ENCODE measurements around the gene MRPL38. TPM values are rescaled to one million over a fixed set of nuclear protein-coding genes. Genes with fewer than 3 reads are reported as not detected.
A peak's percentile ranks its signal among the peaks of the same experiment; 100 is the strongest.

MRPL38 gene
- total and polyA plus RNA-seq, 2 of the 8 experiments (the other 6 are each of a cell fraction or from before 2014, with no cell fraction given) = 78.4 to 125 TPM

DNA sequence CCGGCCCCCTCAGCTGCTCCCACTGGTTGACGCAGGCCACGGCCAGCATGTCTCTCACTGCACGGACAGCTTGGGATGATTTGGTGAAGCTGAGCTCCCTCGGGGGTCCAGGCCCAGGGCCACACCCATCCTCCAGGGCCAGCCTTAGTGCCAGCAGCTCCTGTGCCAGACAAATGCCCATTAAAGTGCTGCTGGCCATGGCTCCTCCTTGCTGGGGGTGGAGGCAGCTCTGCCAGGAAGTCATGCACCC, 28.8 kb downstream of the MRPL38 start:
- Histone ChIP-seq H3K27me3 (replicated peaks in 1 of 4; ENCODE audit: control insufficient read depth in 3 of 4, extremely low read depth in 1 of 4, insufficient read depth in 3 of 4, low read length in 3 of 4) (peaks cover 10 to 31% (median 24%) of the 10 kb centered on the region in 4 experiments), H3K56ac (replicated peaks; ENCODE audit: insufficient read length, low read depth, low read length) (no peak overlapping the region), H3K23me2 (ENCODE audit: low read depth, low read length) (peaks cover 15% of the 10 kb centered on the region; the same call in 1 of the 2 replicates), H2BK20ac (ENCODE audit: low read length) (no peak overlapping the region), H3K4ac (replicated peaks; ENCODE audit: insufficient read length, low read depth, low read length) (peak overlapping the region; percentile 8), H2AK5ac (ENCODE audit: low read depth, low read length) (no peak overlapping the region), H2BK15ac (ENCODE audit: low read length) (peak overlapping the region; percentile 88; the same call in 1 of the 2 replicates), H3K79me1 (ENCODE audit: low read depth, low read length) (no peaks in the 10 kb centered on the region), H3K36me3 (ENCODE audit: control insufficient read depth in 2 of 4, insufficient read depth in 4 of 4, low read length in 3 of 4) (no peaks in the 10 kb centered on the region), H3K27ac (ENCODE audit: low read depth, low read length) (no peak overlapping the region), H3K14ac (ENCODE audit: insufficient read length) (no peak overlapping the region), H4K8ac (ENCODE audit: extremely low read depth, insufficient read depth, low read length) (no peak overlapping the region), H3K79me2 (ENCODE audit: control insufficient read depth in 1 of 2, insufficient read depth in 2 of 2, low read length in 2 of 2) (no peaks in the 10 kb centered on the region), H2BK5ac (ENCODE audit: low read depth, low read length) (0 out of 2 replicates have a peak overlapping the region, but pooled peaks have one; percentile 24), H2BK12ac (ENCODE audit: low read depth, low read length) (peak overlapping the region; percentile 87; the same call in 1 of the 2 replicates), H3K23ac (ENCODE audit: insufficient read length) (no peak overlapping the region), H3K9ac (replicated peaks in 1 of 4; ENCODE audit: extremely low read depth in 1 of 4, low read depth in 3 of 4, low read length in 3 of 4) (no peak overlapping the region), H3K9me3 (ENCODE audit: insufficient read depth in 2 of 2, low read depth in 1 of 2, low read length in 1 of 2) (no peaks in the 10 kb centered on the region), H4K20me1 (replicated peaks in 1 of 2; ENCODE audit: control insufficient read depth in 1 of 2, insufficient read depth in 2 of 2, low read length in 2 of 2) (peaks cover 0 to 3% of the 10 kb centered on the region in 2 experiments), H3K4me1 (replicated peaks in 1 of 4; ENCODE audit: control insufficient read depth in 3 of 4, insufficient read depth in 4 of 4, low read length in 3 of 4) (peaks cover 0 to 25% (median 13%) of the 10 kb centered on the region in 4 experiments; a peak in 6 of 7 replicates), H3K4me2 (ENCODE audit: insufficient read depth in 1 of 2, low read depth in 2 of 2, low read length in 2 of 2) (peak overlapping the region in 1 of 2 experiments; percentile 94; a peak in 2 of 4 replicates), H4K5ac (ENCODE audit: insufficient read length, low read depth, low read length) (no peak overlapping the region), H3K18ac (ENCODE audit: extremely low read depth, low read length) (no peak overlapping the region; the same call in 1 of the 2 replicates), H3K4me3 (ENCODE audit: extremely low read depth in 1 of 4, insufficient read depth in 2 of 4, low read depth in 3 of 4, low read length in 4 of 4) (no peak overlapping the region), H4K91ac (replicated peaks; ENCODE audit: insufficient read length, low read length) (no peak overlapping the region), H2BK120ac (replicated peaks; ENCODE audit: low read depth, low read length) (no peak overlapping the region), H2AFZ (ENCODE audit: low read length) (no peak overlapping the region)
- FAIRE-seq = no peak
- POLR2A ChIA-PET (ENCODE audit: partially characterized antibody) = interaction anchor here (1.1 to 12.1 kb wide), 7 partner anchors 12 to 96 kb away, joined by 3 to 143 read pairs (median 4); partner anchors contain the start of genes TRIM65, UNK and WBP2
- DNase-seq (ENCODE audit: low read depth in 1 of 2, low spot score in 2 of 2) = no peak
- WGBS, 2 experiments (ENCODE audit: extremely low coverage in 1 of 2, insufficient coverage in 1 of 2, insufficient read length in 1 of 2, insufficient replicate concordance in 2 of 2, low coverage in 1 of 2, low lambda C conversion rate in 2 of 2, missing lambda C conversion rate in 1 of 2) = 98% methylated on average over 5 of the region's 5 CpGs; no CpG with 5 or more reads in 1 of the 2 experiments
- CTCF ChIA-PET (ENCODE audit: partially characterized antibody) = interaction anchor here (0.8 to 11.3 kb wide), 19 partner anchors 9 to 158 kb away, joined by 3 to 157 read pairs (median 6); partner anchors contain the start of genes MRPL38, TRIM65 and WBP2
- TF ChIP-seq, protein P1, sequence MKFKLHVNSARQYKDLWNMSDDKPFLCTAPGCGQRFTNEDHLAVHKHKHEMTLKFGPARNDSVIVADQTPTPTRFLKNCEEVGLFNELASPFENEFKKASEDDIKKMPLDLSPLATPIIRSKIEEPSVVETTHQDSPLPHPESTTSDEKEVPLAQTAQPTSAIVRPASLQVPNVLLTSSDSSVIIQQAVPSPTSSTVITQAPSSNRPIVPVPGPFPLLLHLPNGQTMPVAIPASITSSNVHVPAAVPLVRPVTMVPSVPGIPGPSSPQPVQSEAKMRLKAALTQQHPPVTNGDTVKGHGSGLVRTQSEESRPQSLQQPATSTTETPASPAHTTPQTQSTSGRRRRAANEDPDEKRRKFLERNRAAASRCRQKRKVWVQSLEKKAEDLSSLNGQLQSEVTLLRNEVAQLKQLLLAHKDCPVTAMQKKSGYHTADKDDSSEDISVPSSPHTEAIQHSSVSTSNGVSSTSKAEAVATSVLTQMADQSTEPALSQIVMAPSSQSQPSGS (IDR thresholded peaks at IDR 0.05; ENCODE audit: low read length) = no peak
- TF ChIP-seq EZH2 (IDR thresholded peaks at IDR 0.05; ENCODE audit: low read depth, low read length, severe bottlenecking) = no peak
- no peak for TF ChIP-seq FOSL1 (IDR thresholded peaks at IDR 0.05; ENCODE audit: insufficient read depth, low read depth, low read length)
- no peak for TF ChIP-seq JUND (IDR thresholded peaks at IDR 0.05; ENCODE audit: low read length)
- no peak for TF ChIP-seq HDAC6 (IDR thresholded peaks at IDR 0.05; ENCODE audit: low read depth, low read length)
- no peak for TF ChIP-seq SIRT6 (IDR thresholded peaks at IDR 0.05; ENCODE audit: low read length)
- no peak for TF ChIP-seq SUZ12 (IDR thresholded peaks at IDR 0.05; ENCODE audit: low read length)
- TF ChIP-seq TAF7 (optimal IDR thresholded peaks at IDR 0.05; ENCODE audit: borderline replicate concordance, low read depth, low read length) = no peak
- no peak for TF ChIP-seq SRF (IDR thresholded peaks at IDR 0.05; ENCODE audit: low read depth, low read length)
- no peak for TF ChIP-seq SIX5 (IDR thresholded peaks at IDR 0.05; ENCODE audit: low read depth, low read length)
- no peak for TF ChIP-seq KDM4A (IDR thresholded peaks at IDR 0.05; ENCODE audit: low read depth, low read length, severe bottlenecking)
- TF ChIP-seq NANOG (IDR thresholded peaks at IDR 0.05; ENCODE audit: insufficient read depth, low read depth, low read length, poor library complexity, severe bottlenecking) = no peak
- no peak for TF ChIP-seq POLR2A (IDR thresholded peaks at IDR 0.05; ENCODE audit: control extremely low read depth in 1 of 2, low read depth in 2 of 2, low read length in 2 of 2)
